Breast epithelium (tissue), 4 donors: Measurements from ENCODE around the gene TPSB2. TPM values are rescaled to one million over a fixed set of nuclear protein-coding genes. Genes with fewer than 3 reads are reported as not detected.

ENCODE experiments used
- DNase-seq, 2 donors: peaks; one replicate each; pipeline ENCODE4 v3.0.0-alpha.2; 2019; ENCODE audit warnings: low spot score in 2 of 2
- H3K27ac ChIP-seq, 2 donors: fragments of 200-600 bp; sonication (generic) in 1 of 2; one replicate each; pipeline ENCODE4 v1.5.1; 2016 to 2019; ENCODE audit warnings: mild to moderate bottlenecking in 1 of 2
- H3K27me3 ChIP-seq, 2 donors: fragments of 200-600 bp; sonication (generic) in 1 of 2; one replicate each; pipeline versions ENCODE4 v1.5.1 to v1.6.0; 2017 to 2019; ENCODE audit warnings: control low read depth in 1 of 2, mild to moderate bottlenecking in 1 of 2
- H3K36me3 ChIP-seq: fragments of 200-600 bp; one replicate; pipeline ENCODE4 v1.5.1; 2019
- H3K4me1 ChIP-seq, 2 donors: fragments of 200-600 bp; sonication (generic); one replicate each; pipeline ENCODE4 v1.5.1; 2016 to 2019; ENCODE audit warnings: control low read depth in 1 of 2
- H3K4me3 ChIP-seq, 3 donors: fragments of 200-600 bp; sonication (generic); 1 replicate in 2 of 3; 2 replicates in 1 of 3; pipeline ENCODE4 v1.5.1; 2016 to 2019; ENCODE audit warnings: mild to moderate bottlenecking in 3 of 3, moderate library complexity in 2 of 3
- H3K9me3 ChIP-seq, 2 donors: fragments of 200-600 bp; sonication (generic) in 1 of 2; one replicate each; pipeline ENCODE4 v1.5.1; 2016 to 2019; ENCODE audit warnings: control low read depth in 1 of 2
- POLR2A ChIP-seq: fragments of 450-650 bp; IDR thresholded peaks from one replicate; pipeline ENCODE4 v1.6.1; 2016; ENCODE audit warnings: antibody characterized with exemption, mild to moderate bottlenecking, moderate library complexity
- POLR2AphosphoS5 ChIP-seq, 3 donors: sonication (generic); formaldehyde crosslinking; IDR thresholded peaks; one replicate each; pipeline ENCODE4 v1.6.1; 2017; ENCODE audit warnings: antibody characterized with exemption in 3 of 3
- intact Hi-C: fragments of 100-400 bp; cut with DNase I; formaldehyde crosslinking; loops from one replicate; pipeline ENCODE4 v1.15.1; 2023; ENCODE audit warnings: low total_unique reads
- total RNA-seq, 3 donors: library from RNA; depleted of rRNA; stranded (reverse); fragments of >200 nt; gene quantifications; one replicate each; pipeline ENCODE4 v1.1.0, GENCODE V29; 2016
- TF ChIP-seq, protein P1 (sequence below), 3 donors: fragments of 450-650 bp; IDR thresholded peaks; one replicate each; pipeline ENCODE4 v1.5.1; 2016 to 2017; ENCODE audit warnings: antibody characterized with exemption in 3 of 3, mild to moderate bottlenecking in 3 of 3, moderate library complexity in 3 of 3

Gene TPSB2
- total RNA-seq, 3 donors from 2014 or later: 5.6 to 195 (median 22.4) TPM

DNA sequence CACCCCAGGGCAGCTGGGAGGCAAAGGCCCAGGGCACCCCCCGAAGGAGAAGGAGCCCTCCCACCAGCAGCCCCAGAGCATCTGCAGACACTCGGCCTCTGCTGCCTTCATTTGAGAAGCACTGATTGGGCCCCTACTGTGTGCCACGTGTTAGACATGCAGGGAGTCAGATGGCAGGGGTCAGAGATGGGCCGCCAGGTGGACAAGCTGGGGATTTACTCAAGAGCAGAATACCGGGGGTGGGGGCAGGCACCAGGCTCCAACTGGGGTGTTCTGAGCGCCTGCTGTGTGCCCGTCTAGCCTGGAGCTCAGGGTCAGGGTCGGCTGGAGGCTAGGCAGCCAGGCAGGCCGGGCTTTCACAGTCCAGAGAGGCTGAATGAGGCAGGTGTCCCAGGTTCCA, 23.7 kb downstream of the TPSB2 start:
- no peak overlapping the region for H3K4me3 ChIP-seq
- H3K4me1 ChIP-seq: no peaks in the 10 kb centered on the region
- TF ChIP-seq POLR2AphosphoS5 (IDR thresholded peaks at IDR 0.05) (no peak), POLR2A (no peak)
- TF ChIP-seq, protein P1, sequence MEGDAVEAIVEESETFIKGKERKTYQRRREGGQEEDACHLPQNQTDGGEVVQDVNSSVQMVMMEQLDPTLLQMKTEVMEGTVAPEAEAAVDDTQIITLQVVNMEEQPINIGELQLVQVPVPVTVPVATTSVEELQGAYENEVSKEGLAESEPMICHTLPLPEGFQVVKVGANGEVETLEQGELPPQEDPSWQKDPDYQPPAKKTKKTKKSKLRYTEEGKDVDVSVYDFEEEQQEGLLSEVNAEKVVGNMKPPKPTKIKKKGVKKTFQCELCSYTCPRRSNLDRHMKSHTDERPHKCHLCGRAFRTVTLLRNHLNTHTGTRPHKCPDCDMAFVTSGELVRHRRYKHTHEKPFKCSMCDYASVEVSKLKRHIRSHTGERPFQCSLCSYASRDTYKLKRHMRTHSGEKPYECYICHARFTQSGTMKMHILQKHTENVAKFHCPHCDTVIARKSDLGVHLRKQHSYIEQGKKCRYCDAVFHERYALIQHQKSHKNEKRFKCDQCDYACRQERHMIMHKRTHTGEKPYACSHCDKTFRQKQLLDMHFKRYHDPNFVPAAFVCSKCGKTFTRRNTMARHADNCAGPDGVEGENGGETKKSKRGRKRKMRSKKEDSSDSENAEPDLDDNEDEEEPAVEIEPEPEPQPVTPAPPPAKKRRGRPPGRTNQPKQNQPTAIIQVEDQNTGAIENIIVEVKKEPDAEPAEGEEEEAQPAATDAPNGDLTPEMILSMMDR (IDR thresholded peaks at IDR 0.05): no peak
- peaks cover 0 to 84% of the 10 kb centered on the region in 2 donors for H3K27me3 ChIP-seq
- no peaks in the 10 kb centered on the region for H3K36me3 ChIP-seq
- DNase-seq: no peak
- H3K27ac ChIP-seq: no peak overlapping the region
- no peaks in the 10 kb centered on the region for H3K9me3 ChIP-seq
- intact Hi-C loops: no loop called here

GRCh38 chr16:1204933-1205332, 25.1 kb downstream of the TPSB2 start:
- no peaks in the 10 kb centered on the region for H3K9me3 ChIP-seq
- TF ChIP-seq, protein P1 (IDR thresholded peaks at IDR 0.05): no peak
- TF ChIP-seq POLR2A (no peak), POLR2AphosphoS5 (IDR thresholded peaks at IDR 0.05) (no peak)
- H3K27me3 ChIP-seq: peaks cover 0 to 71% of the 10 kb centered on the region in 2 donors
- no peaks in the 10 kb centered on the region for H3K36me3 ChIP-seq
- DNase-seq: no peak
- intact Hi-C loops: no loop called here
- no peak overlapping the region for H3K27ac ChIP-seq
- no peak overlapping the region for H3K4me3 ChIP-seq
- H3K4me1 ChIP-seq: no peaks in the 10 kb centered on the region

- peaks cover 0 to 5% of the 10 kb centered on the region in 2 donors for H3K9me3 ChIP-seq
- H3K4me3 ChIP-seq: no peak overlapping the region
- intact Hi-C loops: no loop called here
- no peak overlapping the region for H3K27ac ChIP-seq
- no peak for DNase-seq
- TF ChIP-seq POLR2A (no peak), POLR2AphosphoS5 (IDR thresholded peaks at IDR 0.05) (no peak)
- TF ChIP-seq, protein P1 (IDR thresholded peaks at IDR 0.05): no peak
- no peaks in the 10 kb centered on the region for H3K36me3 ChIP-seq
- H3K27me3 ChIP-seq: peaks cover 0 to 57% of the 10 kb centered on the region in 2 donors
- no peaks in the 10 kb centered on the region for H3K4me1 ChIP-seq
Measured at GRCh38 chr16:1202274-1202673, 27.7 kb downstream of the TPSB2 start.

GRCh38 chr16:1201444-1201843, 28.5 kb downstream of the TPSB2 start:
- Histone ChIP-seq H3K27me3 (peaks cover 0 to 57% of the 10 kb centered on the region in 2 donors), H3K4me1 (no peaks in the 10 kb centered on the region), H3K4me3 (no peak overlapping the region), H3K9me3 (peaks cover 0 to 5% of the 10 kb centered on the region in 2 donors), H3K27ac (no peak overlapping the region), H3K36me3 (no peaks in the 10 kb centered on the region)
- intact Hi-C loops: no loop called here
- no peak for TF ChIP-seq POLR2A
- no peak for TF ChIP-seq POLR2AphosphoS5 (IDR thresholded peaks at IDR 0.05)
- TF ChIP-seq, protein P1 (IDR thresholded peaks at IDR 0.05): no peak
- no peak for DNase-seq

- Histone ChIP-seq H3K27ac (no peak overlapping the region), H3K27me3 (peaks cover 0 to 57% of the 10 kb centered on the region in 2 donors), H3K4me1 (no peaks in the 10 kb centered on the region)
Measured at GRCh38 chr16:1200014-1200627, 29.9 kb downstream of the TPSB2 start.

More at GRCh38 chr16:1200014-1200627, 29.9 kb downstream of the TPSB2 start:
- intact Hi-C loops: no loop called here
- H3K4me3 ChIP-seq: no peak overlapping the region
- TF ChIP-seq, protein P1 (IDR thresholded peaks at IDR 0.05): no peak
- no peak for TF ChIP-seq POLR2AphosphoS5 (IDR thresholded peaks at IDR 0.05)
- TF ChIP-seq POLR2A: no peak
- DNase-seq: no peak
- H3K9me3 ChIP-seq: peaks cover 0 to 5% of the 10 kb centered on the region in 2 donors
- H3K36me3 ChIP-seq: no peaks in the 10 kb centered on the region
